Thoracic aorta (tissue), 2 donors: ENCODE data around the gene RHOH. TPM values are rescaled to one million over a fixed set of nuclear protein-coding genes. Genes with fewer than 3 reads are reported as not detected.
"Not testable (repeated sequence)": the region's sequence is repeated elsewhere in the genome, so short reads cannot be mapped to it uniquely, and the experiment has no call there.

Experiments
- ATAC-seq: fragments of 150-250 bp; one replicate; pipeline ENCODE4 v1.8.0; 2017; ENCODE audit warnings: low read depth; ENCODE audit not compliant: insufficient number of reproducible peaks, low FRiP score
- DNase-seq: peaks from one replicate; pipeline ENCODE4 v3.0.0-alpha.2; 2020; ENCODE audit warnings: low spot score
- H3K27ac ChIP-seq, 2 donors: fragments of 200-600 bp; sonication (generic); 1 replicate in 1 of 2; 2 replicates in 1 of 2; pipeline ENCODE4 v1.5.1; 2016; ENCODE audit warnings: mild to moderate bottlenecking in 2 of 2, moderate library complexity in 2 of 2
- H3K27me3 ChIP-seq: fragments of 200-600 bp; sonication (generic); replicated peaks from 2 replicates; pipeline ENCODE4 v1.6.0; 2016; ENCODE audit warnings: mild to moderate bottlenecking; ENCODE audit not compliant: insufficient read depth
- H3K36me3 ChIP-seq: fragments of 200-600 bp; sonication (generic); one replicate; pipeline ENCODE4 v1.5.1; 2016
- H3K4me1 ChIP-seq, 2 donors: fragments of 200-600 bp; sonication (generic); 1 replicate in 1 of 2; 2 replicates in 1 of 2; pipeline versions ENCODE4 v1.5.1 to v1.6.0; 2016; ENCODE audit warnings: low read depth in 2 of 2, mild to moderate bottlenecking in 1 of 2; ENCODE audit not compliant: control insufficient read depth in 1 of 2
- H3K4me3 ChIP-seq: fragments of 200-600 bp; sonication (generic); 2 replicates; pipeline ENCODE4 v1.5.1; 2016; ENCODE audit warnings: mild to moderate bottlenecking
- H3K9me3 ChIP-seq: fragments of 200-600 bp; sonication (generic); 2 replicates; pipeline ENCODE4 v1.5.1; 2016
- CTCF ChIP-seq: fragments of 200-600 bp; sonication (generic); IDR thresholded peaks from one replicate; pipeline ENCODE4 v1.5.1; 2019; ENCODE audit warnings: antibody characterized with exemption
- total RNA-seq, 2 donors: library from RNA; depleted of rRNA; stranded (reverse); fragments of >200 nt; gene quantifications; one replicate each; pipeline versions ENCODE4 v1.1.0 to v1.2.3, GENCODE V29; 2016

The RHOH gene, protein sequence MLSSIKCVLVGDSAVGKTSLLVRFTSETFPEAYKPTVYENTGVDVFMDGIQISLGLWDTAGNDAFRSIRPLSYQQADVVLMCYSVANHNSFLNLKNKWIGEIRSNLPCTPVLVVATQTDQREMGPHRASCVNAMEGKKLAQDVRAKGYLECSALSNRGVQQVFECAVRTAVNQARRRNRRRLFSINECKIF
- total RNA-seq = 10 to 100 TPM in 1 of 2 donors, 1 to 10 TPM in 1; 5.8 to 10.2 TPM

DNA sequence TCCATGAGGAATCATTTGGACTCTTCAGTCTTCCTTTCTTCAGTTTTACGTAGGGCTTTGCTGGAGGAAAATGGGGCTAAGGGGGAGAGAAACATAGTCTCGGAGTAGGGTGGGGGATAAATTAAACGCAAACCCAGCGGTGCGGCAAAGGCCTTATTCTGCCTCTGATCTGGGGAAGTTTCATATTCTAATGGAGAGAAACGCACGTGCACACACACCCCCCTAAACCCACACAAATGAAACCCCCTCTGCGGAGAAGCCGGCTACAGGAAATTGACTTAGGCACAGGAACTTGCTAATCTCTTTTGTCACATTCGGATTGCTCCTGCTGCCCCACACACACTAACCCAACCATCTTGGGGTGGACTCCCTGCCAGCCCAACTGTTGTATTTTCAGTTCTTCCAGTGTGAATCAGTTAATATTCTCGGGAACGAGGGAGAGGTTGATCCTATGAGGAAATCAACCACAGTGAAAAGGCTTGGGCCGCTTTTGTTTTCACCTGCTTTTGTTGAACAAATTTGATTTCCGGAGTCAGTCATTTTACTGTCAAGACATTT is at the start of gene RHOH:
RHOH (plus strand) TSS at position 308 of the 558 bp plus-strand sequence. CDS start 46,356 bp downstream, outside the sequence.
- Histone ChIP-seq H3K36me3 (no peaks in the 10 kb centered on the region), H3K27ac (no peak within 1 kb of the TSS), H3K4me1 (no peaks in the 10 kb centered on the region), H3K27me3 (no peaks in the 10 kb centered on the region), H3K9me3 (no peaks in the 10 kb centered on the region), H3K4me3 (peak within 1 kb of the TSS; percentile 30)
- ATAC-seq (no peak), DNase-seq (no peak)
- no peak for TF ChIP-seq CTCF

GRCh38 chr4:40147490-40147889 is 49.3 kb upstream of the RHOH start:
- H3K27ac ChIP-seq, H3K9me3 ChIP-seq, H3K4me3 ChIP-seq, H3K4me1 ChIP-seq, H3K27me3 ChIP-seq, DNase-seq, ATAC-seq, H3K36me3 ChIP-seq: not testable (repeated sequence)

DNA sequence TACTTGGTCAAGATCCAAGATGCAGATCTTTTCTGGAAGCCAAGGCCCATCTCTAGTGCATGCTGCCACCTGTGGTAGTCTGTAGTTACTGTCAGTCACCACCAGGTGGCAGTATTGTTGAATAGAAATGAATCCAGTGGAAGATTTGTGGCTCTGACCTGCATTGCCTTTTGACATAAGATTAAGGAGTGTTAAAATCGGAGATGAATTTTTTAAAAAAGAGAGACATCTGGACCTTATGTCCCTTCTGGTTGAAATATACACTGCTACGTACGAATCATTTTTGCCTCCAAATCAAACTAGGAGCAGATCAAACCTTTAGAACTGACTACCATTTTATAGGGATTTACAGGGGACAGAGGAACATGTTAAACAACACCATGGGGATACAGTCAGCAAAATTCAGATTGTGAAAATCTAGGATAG is 46.9 kb upstream of the RHOH start:
- Histone ChIP-seq H3K9me3 (no peaks in the 10 kb centered on the region), H3K27ac (no peak overlapping the region), H3K4me1 (no peaks in the 10 kb centered on the region), H3K4me3 (no peak overlapping the region), H3K36me3 (no peaks in the 10 kb centered on the region), H3K27me3 (no peaks in the 10 kb centered on the region)
- no peak for ATAC-seq
- TF ChIP-seq CTCF = peak; percentile 76
- peak; percentile 6 for DNase-seq

DNA sequence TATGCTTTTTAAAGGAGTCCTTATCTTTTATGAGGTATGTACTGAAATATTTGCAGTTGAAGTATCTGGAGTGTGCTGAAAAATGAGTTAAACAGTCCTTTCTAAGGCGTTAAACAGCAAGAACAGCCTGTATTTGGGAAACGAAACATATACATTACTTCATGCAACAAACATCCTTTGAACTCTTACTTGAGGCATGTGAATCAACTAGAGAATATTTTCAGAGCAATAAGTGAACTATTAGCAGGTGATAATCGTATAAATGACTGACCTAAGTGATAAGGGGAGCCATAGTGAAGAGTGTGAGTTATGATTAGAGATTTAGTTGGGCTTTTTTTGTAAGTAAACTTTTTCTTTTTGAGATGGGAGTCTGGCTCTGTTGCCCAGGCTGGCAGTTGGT is 45.9 kb upstream of the RHOH start:
- TF ChIP-seq CTCF = no peak
- ATAC-seq (no peak), DNase-seq (no peak)
- Histone ChIP-seq H3K9me3 (no peaks in the 10 kb centered on the region), H3K4me1 (no peaks in the 10 kb centered on the region), H3K36me3 (no peaks in the 10 kb centered on the region), H3K27me3 (no peaks in the 10 kb centered on the region), H3K27ac (no peak overlapping the region), H3K4me3 (no peak overlapping the region)

DNA sequence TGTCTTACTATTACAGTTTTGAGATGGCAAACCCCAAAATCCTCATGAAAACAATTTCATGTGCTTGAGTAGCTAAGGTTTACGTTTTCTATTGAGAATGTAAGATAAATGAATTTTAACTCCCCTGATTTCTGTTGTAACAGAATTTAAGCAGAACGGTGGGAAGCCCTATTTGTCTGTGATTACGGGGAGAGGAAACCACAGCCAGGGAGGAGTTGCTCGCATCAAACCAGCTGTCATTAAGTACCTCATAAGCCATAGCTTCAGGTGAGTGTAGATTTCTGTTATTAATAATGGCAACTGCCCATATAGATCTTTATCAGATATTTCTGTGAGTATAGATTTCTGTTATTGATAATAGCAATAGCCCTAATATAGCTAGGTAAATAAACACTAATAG is 44.2 kb upstream of the RHOH start:
- TF ChIP-seq CTCF = no peak
- Histone ChIP-seq H3K4me3 (no peak overlapping the region), H3K4me1 (no peaks in the 10 kb centered on the region), H3K36me3 (no peaks in the 10 kb centered on the region), H3K9me3 (no peaks in the 10 kb centered on the region), H3K27ac (no peak overlapping the region), H3K27me3 (no peaks in the 10 kb centered on the region)
- DNase-seq (no peak), ATAC-seq (no peak)

GRCh38 chr4:40157436-40157835 is 39.4 kb upstream of the RHOH start:
- no peaks in the 10 kb centered on the region for H3K27me3 ChIP-seq
- H3K4me1 ChIP-seq = no peaks in the 10 kb centered on the region
- no peak for DNase-seq
- no peak for ATAC-seq
- H3K4me3 ChIP-seq = no peak overlapping the region
- TF ChIP-seq CTCF = no peak
- no peaks in the 10 kb centered on the region for H3K9me3 ChIP-seq
- H3K36me3 ChIP-seq = no peaks in the 10 kb centered on the region
- H3K27ac ChIP-seq = no peak overlapping the region
